Spleen (tissue), 7 donors: ENCODE results near the gene MYO18B.

Experiments used
- POLR2A ChIP-seq, 3 donors: fragments of 450-650 bp; IDR thresholded peaks; one replicate each; pipeline ENCODE4 v1.5.1; 2017; ENCODE audit warnings: antibody characterized with exemption in 3 of 3, mild to moderate bottlenecking in 1 of 3
- TF ChIP-seq, protein P1 (sequence below), 11 experiments: fragments of 200-600 bp in 7 of 11; fragments of 450-650 bp in 4 of 11; sonication (generic) in 4 of 11; IDR thresholded peaks in 8 of 11; conservative IDR thresholded peaks in 3 of 11; 1 replicate in 7 of 11; 2 replicates in 4 of 11; pipeline versions ENCODE4 v1.4.0 to v1.8.0; 2016 to 2021; ENCODE audit warnings: antibody characterized with exemption in 11 of 11, inconsistent platforms in 4 of 11, mild to moderate bottlenecking in 1 of 11
- donor health status: DM: no; HTN: no; CAD: no; lungs with moderate emphysema.
- donor health status: DM: no; HTN: no; CAD: no.
- donor health status: DM: no; HTN: no; CAD: no.

DNA sequence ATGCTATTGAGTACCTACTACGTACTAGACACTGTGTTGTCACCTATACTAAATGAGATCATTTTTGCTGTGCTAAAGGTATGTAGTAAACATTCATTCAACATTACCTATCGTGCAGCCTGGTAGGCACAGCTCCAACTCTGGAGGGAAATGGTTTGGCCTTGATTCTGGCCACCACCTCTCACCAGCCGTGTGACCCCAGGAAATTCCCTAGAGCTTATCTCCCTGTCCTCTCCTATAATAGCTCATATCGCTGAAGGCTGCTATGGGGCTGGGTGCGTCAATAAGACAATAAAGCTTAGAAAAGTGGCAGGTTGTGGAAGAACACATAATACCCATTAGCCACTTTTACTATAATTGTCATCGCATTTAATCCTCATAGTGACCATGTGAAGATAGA is 107.5 kb downstream of the MYO18B start:
- TF ChIP-seq, protein P1, sequence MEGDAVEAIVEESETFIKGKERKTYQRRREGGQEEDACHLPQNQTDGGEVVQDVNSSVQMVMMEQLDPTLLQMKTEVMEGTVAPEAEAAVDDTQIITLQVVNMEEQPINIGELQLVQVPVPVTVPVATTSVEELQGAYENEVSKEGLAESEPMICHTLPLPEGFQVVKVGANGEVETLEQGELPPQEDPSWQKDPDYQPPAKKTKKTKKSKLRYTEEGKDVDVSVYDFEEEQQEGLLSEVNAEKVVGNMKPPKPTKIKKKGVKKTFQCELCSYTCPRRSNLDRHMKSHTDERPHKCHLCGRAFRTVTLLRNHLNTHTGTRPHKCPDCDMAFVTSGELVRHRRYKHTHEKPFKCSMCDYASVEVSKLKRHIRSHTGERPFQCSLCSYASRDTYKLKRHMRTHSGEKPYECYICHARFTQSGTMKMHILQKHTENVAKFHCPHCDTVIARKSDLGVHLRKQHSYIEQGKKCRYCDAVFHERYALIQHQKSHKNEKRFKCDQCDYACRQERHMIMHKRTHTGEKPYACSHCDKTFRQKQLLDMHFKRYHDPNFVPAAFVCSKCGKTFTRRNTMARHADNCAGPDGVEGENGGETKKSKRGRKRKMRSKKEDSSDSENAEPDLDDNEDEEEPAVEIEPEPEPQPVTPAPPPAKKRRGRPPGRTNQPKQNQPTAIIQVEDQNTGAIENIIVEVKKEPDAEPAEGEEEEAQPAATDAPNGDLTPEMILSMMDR (IDR thresholded peaks at IDR 0.05 in 8 of 11, conservative IDR thresholded peaks at IDR 0.05 in 3 of 11), result no peak
- TF ChIP-seq POLR2A (IDR thresholded peaks at IDR 0.05), result no peak
